Activated T-helper 9 cell treated with anti-CD3 and anti-CD28 coated beads, Interleukin-2, amount 50 U/mL, for 16 hours (primary cell): ENCODE measurements around the gene CAMSAP1.
A peak's percentile ranks its signal among the peaks of the same experiment; 100 is the strongest.

ENCODE experiments used
- DNase-seq: peaks from one replicate; pipeline ENCODE4 v3.0.0-alpha.2; 2020; ENCODE audit warnings: low read depth

CAMSAP1 gene

DNA sequence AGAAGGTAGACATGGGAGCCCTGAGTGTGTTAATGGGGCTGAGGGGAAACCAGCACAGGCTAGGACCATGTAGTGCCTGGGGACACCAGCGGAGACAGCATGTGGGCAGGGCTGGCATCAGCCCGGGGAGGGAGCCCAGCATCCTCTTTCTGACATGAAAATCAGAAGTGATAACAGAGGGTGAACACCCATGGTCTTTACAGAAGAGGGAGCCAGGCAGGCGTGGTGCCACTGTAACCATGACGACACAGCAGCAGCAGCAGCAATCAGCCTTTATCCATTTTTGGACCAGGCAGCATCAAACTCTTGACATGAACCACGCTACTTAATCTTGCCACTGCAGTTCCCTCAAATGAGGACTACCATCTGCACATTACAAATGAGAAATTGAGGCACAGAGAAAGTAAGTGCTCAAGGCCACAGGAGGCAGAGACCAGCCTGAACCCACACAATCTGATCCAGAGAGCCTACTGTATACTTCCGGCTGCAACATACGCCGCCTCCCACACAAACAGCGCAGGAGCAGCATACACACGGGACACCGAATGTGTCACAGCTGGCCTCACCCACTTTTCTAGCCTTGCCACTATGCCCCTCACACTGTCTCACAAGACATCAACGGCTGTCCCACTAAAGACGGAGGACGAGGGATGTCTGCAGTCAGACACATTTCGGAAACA is 23.8 kb downstream of the CAMSAP1 start:
- DNase-seq: no peak

DNA sequence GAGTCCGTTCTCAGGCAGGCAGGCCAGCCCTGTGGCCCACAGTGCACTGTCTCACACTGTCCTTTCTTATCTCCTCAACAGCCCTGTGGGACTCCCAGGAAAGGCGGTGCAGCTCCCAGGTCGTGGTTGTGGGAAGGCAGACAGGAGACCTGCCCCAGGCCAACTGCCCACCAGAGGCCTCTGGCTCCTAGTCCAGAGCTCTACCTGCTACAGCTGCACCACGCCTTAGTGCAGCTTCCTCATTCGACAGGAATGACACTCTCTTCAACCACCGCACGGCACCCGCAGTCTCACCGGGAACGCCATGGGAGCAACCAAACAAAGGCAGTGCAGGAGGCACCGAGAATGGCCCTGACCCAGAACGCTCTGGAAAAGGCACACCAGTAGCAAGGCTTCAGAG is 25.3 kb downstream of the CAMSAP1 start:
- DNase-seq: no peak

DNA sequence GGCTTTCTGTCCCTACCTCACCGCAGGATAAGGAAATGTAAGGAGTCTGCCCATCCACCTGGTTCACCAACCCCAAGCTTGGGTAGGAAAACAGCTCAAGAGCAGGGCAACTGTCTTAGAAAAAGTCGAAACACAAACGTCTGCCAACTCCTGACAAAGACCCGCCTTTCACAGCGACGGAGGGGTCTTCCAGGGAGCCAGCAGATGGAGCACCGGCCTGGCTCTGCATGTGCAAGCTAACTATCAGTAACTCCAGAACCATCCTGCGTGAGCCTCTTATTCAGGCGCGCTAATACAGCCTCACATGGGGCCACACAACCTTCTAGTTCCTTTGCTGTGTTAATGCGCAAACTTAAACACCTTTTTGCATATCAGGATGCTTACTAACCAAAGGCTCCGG is 26.9 kb downstream of the CAMSAP1 start:
- no peak for DNase-seq

DNA sequence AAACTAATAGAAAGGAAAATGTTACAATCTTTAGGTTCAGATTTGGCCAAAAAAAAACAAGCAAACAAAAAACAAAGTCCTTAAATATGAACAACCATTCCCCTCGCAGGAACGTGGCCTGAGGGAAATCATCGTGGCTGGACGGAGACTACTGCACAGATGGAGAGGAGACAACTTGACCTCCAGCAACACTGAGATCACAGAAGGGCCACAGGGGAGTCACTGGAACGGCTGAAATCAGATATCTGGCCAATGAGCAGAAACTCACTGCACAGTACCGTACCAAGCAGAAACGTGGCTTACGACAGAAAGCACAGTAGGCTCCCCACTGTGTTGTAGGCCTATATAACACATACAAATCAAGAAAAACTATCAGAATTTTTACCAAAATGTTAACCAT is 27.7 kb downstream of the CAMSAP1 start:
- DNase-seq: no peak

DNA sequence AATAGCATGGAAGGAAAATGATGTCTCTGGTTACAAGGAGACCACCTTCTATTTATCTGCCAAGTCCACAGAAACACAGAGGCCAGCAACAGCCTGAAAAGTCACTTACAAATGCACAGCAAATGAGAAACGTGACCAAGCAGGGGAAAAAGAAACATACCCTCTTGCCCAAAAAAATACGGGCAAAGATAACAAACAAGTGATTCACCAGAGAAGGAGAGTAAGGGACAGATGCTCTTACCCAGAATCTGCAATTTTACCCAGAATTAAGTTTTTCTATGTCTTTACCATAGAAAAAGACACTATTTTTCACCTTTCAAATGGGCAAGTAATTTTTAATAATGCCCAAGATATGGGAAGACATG is 28.1 kb downstream of the CAMSAP1 start:
- DNase-seq: no peak

DNA sequence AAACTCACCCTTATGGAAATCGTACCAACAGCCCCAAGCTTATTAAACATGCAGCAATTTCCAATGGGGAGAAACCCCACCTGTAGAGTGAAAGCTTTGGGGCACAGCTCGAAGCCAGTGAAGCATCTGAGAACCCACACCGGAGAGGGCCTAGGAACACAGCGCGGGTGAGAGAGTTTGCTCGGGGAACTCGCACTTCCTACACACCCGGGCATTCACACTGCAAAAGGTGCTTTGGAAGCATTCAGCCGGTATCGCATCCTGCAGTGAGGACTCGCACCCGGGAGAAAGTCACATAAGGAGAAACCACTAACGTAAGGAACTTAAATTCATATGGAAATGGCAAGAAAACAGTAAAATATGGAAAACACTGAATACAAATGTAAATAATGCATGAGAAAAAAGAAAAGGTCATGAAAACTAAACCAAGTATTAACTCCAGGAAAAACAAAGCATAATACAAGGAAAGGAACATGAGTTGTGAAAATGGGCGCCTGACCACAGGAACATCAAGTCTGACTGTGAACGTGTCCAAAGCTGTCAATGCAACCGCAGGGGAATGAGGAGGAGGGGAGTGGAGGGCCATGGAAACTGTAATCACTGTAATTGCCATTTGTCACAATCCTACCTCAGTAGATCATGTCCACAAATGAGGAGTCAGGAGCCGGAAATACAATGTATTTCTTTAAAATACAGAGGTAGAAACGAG is 28.7 kb downstream of the CAMSAP1 start:
- no peak for DNase-seq

- no peak for DNase-seq
These were observed 29.4 kb downstream of the CAMSAP1 start for GRCh38 chr9:135877791-135878527.

DNA sequence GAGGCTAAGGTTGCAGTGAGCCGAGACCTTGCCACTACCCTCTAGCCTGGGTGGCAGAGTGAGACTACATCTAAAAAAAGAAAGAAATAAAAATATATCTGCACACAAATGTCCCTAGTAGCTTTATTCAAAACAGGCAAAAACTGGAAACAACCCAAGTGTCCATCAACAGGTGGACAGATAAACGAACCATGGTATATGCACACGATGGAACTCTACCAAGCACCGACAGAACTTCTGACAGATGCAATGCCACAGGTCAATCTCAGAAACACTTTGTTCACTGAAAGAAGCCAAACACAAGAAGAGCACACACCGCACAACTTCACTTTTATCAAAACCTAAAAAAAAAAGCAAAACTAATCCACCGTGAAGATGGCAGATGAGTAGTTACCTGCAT is 30.4 kb downstream of the CAMSAP1 start:
- no peak for DNase-seq

- no peak for DNase-seq
These were observed 32.5 kb downstream of the CAMSAP1 start for GRCh38 chr9:135874859-135875258.

DNA sequence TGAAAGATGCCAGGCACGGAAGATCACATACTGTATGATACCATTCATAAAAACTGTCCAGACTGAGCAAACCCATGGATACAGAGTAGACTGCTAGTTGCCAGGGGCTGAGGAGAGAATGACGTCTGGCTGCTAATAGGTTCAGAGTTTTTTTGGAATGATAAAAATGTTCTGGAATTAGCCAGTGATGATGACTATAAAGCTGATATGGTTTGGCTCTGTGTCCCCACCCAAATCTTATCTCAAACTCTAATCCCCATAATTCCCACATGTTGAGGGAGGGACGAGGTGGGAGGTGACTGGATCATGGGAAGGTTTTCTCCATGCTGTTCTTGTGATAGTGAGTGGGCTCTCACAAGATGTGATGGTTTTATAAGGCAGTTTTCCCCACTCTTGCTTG is 37.4 kb downstream of the CAMSAP1 start:
- no peak for DNase-seq

GRCh38 chr9:135865531-135865930 is 41.8 kb downstream of the CAMSAP1 start:
- DNase-seq: no peak

DNA sequence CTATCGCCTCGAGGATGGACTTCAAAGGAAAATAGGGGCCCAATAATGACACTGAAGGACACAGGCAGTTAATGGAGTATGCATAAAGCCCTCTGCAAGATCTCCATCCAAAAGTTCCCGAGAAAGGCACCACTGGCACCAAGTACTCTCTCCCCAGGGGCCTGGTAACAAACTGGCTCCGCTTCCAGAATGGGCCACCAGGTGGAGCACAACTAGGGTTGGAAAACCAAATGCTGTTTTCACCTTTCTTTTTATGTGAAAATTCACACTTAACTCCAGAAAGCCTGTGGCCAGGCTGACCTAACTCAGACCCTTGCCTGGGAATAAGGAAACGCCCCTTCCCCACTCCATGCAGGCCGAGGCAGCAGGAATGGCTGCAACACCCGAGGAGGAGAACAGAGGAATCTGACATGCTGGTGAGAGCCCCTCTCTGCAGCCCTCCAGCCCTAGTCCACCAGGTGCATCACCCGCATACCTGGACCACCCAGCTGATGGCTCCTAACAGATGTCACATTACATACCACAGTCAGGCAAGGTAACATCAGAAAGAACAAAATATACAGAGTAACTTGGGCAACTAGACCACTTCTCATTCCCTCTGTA is 42.8 kb downstream of the CAMSAP1 start:
- peak; percentile 57 for DNase-seq

DNA sequence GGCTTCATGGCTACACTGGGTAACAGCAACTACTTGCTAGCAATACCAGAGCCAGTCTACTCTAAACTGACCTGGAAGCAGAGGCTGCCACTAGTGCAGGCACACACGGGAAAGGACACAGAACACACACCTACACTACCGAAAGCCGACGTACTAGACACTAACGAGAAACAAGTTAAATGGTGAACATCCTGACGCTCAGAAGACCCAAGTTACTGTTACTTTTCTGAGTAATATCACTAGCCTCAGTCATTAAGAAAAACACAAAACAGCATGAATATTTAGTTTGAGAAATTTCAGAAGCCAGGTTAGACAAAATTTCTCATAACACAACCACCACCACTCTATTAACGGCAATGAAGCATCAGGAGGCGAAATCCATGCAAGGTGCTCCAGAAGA is 44.5 kb downstream of the CAMSAP1 start:
- DNase-seq: no peak

- DNase-seq: no peak
These were observed 48.7 kb downstream of the CAMSAP1 start for GRCh38 chr9:135858491-135859185.

DNA sequence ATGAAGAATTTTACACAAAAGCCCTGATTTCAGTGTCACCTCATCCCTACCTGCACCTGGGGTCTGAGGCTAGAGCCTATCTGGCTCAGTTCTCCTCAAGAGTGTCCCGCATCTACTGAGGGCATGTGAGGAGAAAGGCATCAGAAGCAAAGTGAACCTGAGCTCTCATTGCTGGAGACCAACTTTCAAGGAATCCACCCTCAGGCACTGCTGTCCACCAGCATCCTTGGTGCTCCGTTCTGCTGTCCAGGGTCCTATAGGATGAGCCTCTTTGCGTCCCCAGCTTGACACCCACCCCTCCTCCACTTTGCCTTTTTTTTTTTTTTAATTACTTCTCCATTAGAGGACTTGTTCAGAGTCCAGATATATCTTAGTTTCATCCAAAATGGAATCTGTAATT is 49.5 kb downstream of the CAMSAP1 start:
- DNase-seq: no peak

- DNase-seq: no peak
These were observed 50.0 kb downstream of the CAMSAP1 start for GRCh38 chr9:135857371-135857786.

GRCh38 chr9:135851748-135852147 is 55.6 kb downstream of the CAMSAP1 start:
- no peak for DNase-seq

GRCh38 chr9:135850737-135851136 is 56.6 kb downstream of the CAMSAP1 start:
- no peak for DNase-seq

DNA sequence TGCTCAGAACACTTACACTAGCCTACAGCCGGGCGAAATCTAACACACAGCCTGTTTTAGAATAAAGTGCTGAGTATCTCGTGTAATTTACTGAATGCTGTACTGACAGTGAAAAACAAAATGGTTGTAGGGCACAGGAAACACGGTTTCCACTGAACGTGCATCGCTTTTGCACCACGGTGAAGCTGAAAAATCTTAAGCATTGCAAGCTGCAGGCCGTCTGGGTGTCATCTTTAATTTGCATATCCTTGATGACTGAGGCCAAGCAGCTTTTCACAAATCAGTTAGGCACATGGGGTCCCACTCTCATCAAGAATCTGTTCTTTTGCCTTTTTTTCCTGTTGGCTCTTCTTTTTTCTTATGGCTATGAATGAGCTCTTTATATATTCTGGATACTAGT is 58.2 kb downstream of the CAMSAP1 start:
- DNase-seq: no peak

DNA sequence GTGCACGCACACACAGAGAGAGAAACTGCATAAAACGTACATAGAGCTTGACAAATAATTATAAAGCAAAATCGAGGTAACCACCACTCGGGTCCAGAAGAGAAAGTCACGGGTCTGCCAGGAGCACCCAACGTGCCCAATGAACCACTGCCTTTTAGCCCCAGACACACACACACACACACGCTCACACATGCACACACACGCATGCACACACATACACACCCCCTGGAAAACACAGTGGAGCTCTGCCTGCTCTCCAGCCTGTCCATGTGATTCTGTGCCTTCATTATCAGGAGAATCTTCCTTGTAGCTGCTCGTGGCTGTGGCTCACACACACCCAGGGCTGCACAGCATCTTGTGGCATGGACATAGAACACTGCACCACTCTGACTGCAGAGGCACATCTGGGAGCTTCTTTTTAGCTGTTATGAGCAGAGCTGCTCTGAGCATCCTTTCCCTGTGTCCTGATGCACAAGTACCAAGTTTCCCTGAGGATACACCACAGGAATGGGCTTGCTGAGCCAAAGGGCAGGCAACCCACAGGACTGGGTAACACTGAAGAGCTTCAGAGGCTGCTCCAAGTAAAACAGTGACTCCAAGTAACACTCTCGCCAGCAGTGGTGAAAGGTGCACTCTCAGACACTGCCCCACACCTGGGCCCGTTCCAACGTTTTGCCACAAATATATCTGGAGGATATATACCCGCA is 58.9 kb downstream of the CAMSAP1 start:
- no peak for DNase-seq

- no peak for DNase-seq
These were observed 59.5 kb downstream of the CAMSAP1 start for GRCh38 chr9:135847833-135848232.

- no peak for DNase-seq
These were observed 66.8 kb downstream of the CAMSAP1 start for GRCh38 chr9:135840539-135840938.
